NCI-H146 treated with DMSO at 0.1 percent for 48 hours (cell line): Measurements from ENCODE around the gene AFG3L2.
A peak's percentile ranks its signal among the peaks of the same experiment; 100 is the strongest.

Experiments used
- DNase-seq: peaks from one replicate; lab custom pipeline; 2025; ENCODE audit not compliant: unreplicated experiment; lab: John Stamatoyannopoulos, UW

The AFG3L2 gene

DNA sequence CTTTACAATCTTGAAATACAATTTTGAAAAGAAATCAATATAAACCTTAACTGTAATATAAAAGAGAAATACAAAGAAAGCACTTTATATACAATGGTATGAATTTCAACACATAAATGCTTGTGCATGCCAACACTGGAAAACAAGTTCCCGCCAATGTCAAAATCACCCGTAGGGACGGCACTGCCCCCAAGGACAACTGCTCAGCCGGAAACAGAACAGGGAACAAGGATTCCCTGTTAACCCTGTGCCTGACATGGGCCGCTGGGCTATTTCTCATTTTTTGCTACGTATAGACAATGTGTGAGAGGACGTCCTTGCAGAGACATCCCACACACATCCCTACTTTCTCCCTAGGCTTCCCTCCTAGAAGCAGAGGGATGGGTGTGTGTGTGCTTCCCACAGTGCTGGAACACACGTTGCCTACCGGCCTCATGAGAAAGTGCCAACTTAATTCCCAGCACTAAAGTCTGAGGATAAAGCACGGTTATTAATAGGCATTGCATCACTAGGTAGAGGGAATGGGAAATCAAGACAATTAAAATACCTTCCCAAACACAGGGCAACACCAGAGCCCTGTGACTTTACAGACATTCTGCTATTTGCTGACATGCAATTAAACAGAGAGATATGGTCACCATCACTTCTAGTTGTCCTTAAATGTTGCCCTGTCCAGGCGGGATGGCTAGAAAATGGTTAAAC is 14.4 kb downstream of the AFG3L2 start:
- DNase-seq, result no peak

DNA sequence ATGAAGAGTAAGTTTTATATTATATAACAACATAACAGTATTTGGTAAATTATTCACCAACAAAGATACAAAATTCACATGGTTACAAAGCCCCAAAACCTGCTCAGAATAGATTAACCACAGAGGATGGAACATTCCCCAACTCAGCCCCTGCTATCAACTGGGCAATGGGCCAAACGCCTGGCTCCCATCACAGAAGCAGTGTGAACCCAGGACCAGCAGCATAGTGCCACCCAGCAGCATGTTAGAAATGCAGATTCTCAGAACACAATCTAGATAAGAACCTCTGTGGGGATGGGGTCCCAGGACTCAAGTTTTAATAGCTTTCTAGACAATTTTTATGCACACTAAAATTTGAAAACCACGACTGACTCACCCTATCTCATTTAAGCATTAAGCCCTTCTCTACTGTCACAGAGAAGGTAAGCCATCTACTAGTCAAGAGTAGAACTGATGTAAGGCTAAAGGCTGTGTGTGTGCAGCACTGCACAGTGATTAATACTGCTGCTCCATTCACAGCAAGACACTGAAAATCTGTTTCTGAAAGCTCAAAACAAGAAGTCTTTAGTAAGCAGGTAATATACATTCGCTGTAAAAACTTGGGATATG is 15.2 kb downstream of the AFG3L2 start:
- no peak for DNase-seq

DNA sequence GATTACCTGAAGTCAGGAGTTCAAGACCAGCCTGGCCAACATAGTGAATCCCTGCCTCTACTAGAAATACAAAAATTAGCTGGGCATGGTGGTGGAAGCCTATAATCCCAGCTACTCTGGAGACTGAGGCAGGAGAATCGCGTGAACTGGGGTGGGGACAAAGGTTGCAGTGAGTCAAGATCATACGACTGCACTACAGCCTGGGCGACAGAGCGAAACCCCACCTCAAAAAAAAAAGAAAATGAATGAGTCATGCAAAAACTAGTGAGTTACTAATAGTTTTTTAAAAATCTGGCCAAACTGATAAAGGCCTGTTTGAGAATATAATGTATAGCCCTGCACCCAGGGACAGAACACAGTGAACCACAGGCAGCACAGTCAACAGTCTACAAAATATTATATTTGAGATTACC is 17.5 kb downstream of the AFG3L2 start:
- DNase-seq, result no peak

DNA sequence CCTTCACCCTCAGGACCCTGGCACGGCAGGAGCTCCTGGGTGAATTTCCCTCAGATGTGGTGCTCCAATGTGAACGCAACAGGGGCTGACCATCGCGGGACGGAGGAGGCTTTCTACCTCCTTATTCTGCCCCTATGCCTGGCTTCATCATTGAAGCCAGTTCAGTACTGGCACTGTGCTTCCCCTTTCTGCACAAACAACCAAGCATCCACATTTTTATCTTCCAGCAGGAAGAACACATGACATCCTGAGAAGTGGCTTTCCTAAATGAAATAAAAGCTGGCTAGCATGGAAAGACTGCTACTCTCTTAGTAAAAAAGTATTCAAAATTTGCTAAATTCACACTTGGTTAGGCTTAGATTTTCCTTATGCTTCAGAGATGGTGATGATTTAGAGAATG is 24.8 kb downstream of the AFG3L2 start:
- DNase-seq, result no peak

DNA sequence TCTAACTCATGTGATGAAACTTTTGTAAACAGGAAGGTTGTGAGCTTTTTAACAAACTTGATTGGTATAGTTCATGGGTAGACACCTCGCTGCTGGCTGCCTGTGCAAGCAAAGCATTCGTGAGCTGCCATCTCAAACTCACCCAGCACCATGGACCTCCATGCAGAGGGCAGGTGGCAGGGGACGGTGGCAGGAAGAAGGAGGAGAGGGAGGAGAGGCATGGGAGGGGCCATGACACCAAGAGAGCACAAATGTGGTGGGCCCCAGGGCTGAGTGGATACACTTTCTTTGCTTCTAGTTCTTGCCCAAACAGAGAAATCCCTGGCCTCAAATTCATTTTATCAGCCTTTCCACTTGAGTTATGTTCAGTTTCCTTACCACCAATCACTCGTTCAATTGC is 29.1 kb downstream of the AFG3L2 start:
- DNase-seq, result no peak

DNA sequence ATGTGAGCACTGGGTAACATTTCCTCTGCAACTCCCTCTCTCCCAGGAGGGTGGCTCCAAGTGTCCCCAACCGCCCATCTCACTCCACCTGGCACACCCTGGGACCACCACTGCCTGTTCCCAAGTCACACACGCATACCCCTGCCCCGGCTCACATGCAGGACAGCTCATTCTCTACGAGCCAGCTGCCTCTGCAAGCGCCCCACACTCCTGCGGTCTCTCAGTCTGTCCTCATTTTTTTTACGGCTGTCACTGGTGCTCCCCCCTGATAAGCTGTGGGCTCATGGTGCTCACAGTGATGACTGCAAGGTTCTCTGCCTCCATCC is 30.8 kb downstream of the AFG3L2 start:
- no peak for DNase-seq

DNA sequence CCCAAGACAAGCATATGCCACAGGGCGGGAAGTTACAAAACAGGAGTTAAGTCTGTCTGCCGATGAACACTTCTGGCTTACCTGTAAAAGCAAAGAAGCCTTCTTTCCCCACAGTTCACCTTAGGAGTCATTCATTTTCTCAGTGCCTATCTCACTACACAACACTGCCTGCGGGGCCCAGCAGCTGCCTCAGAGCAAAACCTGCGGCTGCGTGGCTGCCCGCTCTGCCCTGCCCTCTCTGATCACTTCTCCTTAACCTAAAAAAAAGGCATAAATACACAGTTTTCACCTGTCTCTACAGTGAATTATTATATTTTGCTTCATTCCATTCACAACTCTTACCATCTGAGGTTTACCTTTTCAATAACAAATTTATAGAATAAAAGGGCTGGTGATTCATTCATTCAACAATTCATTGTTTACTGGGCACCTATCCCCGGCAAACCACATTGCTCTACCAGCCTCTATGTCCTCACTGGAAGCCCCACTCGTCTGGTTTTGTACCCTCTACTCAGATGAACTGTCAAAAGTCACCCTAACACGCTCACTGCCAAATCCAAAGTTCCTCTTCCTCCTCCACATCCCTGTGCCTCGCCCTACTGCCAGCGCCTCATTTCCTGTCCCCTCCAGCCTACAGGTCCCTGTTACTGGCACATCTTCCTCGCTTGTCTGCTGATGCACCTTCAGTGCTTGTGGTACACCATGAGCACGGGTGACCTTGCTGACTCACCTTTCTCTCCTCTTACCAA is 31.4 kb downstream of the AFG3L2 start:
- DNase-seq, result no peak

DNA sequence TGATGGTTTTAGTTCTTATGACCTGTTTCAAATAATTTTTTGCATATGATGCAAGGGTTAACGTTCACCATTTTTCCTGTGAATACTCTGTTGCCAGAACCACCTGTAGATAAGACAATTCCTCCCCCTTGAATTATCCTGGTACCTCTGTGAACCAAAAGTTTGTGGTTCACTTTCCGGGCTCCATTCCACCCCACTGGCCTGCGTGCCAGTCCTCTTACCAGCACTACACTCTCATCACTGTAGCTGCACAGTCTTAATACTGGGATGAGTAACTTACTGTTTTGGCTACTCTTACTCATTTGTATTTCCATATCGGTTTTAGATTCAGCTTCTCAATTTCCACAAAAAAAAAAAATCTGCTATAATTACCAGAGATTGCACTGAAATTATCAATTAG is 34.4 kb downstream of the AFG3L2 start:
- no peak for DNase-seq

DNA sequence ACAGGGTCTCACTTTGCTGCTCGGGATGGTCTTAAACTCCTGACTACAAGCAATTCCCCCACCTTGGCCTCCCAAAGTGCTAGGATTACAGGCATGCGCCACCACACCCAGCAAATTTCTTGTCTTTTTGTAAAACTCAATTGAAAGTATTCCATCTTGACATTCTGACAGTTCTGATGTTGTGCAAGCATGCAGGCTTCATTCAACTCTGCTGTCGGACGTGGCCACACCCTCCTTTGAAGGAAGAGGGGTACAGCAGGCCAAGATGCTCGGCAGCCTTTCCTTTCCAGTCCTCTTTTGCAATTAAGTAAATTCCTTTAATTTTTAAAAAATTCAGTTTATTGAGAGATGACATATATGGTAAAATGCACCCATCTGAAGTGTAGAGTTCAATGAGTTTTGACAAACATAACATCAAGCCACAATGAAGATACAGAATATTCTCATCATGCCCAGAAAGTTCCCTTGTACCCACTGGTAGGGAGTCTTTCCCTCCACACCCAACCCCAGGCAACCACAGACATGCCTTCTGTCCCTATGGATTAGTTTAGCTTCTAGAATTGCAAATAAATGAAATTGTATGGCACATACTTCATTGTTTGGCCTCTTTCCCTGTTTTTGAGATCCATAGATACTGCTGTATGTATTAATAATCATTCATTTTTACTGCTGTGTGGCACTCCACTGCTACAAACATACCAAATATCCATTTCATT is 35.9 kb downstream of the AFG3L2 start:
- DNase-seq, result no peak

DNA sequence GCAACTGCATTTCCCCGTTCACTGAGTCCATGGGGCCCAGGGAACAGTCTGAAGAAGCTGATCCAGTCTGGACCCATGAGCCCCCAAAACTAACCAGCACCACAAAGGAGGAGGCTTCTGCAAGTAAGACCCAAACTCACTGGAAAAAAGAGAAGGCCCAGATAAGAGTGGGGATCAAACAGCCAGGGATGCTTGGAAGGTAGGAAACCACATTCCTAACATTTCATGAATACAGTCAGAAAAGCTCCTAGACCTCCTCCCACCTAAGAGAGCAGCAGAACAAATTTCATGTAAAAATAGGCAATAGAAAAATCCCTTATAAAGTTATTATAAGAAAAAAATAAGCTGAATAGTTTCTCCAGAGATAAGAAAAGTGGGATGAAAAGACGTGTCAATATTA is 38.6 kb downstream of the AFG3L2 start:
- DNase-seq, result no peak

DNA sequence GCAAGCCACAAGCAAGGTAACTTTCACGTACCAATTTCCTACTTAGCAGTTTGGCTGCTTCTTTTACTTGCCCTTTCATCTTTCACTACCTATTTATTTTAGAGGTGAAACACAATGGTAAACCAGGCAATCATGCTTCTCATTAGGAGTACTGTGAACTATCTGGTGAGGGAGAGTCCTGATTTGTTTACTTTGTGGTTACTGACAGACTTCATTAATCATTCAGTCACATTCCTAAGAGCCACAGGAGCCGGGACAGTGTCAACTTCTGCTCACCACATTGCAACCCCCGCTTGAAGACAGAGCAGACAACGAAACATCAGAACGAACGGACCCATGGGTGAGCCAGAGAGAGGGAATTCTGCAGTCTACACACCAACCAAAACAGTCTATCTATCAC is 40.1 kb downstream of the AFG3L2 start:
- DNase-seq, result no peak

DNA sequence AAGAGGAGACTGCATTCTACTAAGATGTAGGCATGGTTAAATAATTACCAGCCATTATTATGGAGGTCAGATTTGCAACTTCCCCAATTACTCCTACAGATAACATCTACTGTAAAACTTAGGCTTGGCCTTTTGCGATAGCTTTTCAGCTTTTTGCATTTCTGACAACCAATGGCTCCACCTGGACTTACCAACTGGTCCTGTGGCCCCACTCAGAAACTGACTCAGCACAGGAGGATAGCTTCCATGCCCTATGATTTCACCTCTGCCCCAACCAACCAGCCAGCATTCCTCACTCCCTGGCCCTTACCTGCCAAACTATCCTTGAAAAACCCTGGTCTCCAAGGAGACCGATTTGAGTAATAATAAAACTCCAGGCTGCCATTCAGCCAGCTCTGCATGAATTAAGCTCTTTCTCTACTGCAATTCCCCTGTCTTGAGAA is 40.8 kb downstream of the AFG3L2 start:
- DNase-seq, result no peak

DNA sequence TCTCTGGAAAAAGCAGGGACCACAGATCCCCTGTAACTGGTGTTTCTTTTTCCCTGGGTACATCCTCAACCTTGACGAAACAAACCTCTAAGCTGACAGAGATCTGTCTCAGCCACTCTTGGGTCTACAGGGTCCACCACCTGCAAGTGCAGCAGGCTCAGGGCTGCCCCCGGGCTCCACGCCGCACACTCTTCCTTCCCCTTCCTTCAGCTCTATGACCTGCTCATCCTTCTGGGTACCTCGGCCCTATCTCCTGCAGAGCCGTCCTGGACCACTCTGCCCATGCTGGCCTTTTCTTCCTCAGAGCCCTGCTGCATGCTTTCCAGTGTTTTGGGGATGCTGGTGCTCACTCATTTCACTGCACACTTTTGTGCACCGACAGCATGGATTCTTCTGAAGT is 41.5 kb downstream of the AFG3L2 start:
- DNase-seq, result no peak

DNA sequence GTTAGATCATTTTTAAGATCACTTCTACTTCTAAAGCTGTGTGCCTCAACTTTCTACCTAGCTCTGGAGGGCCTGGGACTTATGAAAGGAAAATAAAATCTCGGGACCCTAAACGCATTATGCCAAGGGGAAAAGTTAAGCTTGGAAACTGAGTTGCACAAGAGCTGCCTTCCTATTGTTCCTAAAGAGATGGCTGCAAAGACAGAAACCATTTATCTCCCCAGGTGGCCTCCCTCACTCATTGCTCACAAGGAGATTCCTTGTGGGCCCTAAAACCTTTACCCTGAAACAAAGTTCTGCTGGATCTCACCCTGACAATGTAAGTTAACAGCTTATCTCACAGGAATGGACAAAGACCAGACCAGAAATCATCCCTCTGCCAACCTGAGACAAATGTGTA is 42.2 kb downstream of the AFG3L2 start:
- DNase-seq, result no peak

DNA sequence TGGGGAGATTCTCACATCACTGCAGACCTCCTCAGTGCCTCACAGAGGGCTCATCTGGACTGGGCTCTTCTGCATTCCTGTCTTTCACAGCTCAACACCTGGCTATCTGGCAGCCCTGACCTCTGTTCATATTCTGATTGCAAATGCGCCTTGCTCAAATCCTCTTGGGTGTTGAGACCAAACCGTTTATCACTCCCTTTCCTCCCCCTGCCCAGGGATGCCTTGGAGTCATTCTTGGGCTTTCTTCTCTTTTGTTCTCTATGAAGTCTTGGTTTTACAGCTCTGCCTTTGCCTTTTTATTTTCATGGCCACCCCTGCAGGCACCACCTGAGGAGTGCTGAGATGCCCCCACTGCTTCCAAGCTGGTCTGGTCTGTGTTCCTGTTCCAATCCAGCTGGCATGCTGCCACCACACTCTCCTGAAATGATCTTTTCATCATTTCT is 42.6 kb downstream of the AFG3L2 start:
- DNase-seq, result no peak

DNA sequence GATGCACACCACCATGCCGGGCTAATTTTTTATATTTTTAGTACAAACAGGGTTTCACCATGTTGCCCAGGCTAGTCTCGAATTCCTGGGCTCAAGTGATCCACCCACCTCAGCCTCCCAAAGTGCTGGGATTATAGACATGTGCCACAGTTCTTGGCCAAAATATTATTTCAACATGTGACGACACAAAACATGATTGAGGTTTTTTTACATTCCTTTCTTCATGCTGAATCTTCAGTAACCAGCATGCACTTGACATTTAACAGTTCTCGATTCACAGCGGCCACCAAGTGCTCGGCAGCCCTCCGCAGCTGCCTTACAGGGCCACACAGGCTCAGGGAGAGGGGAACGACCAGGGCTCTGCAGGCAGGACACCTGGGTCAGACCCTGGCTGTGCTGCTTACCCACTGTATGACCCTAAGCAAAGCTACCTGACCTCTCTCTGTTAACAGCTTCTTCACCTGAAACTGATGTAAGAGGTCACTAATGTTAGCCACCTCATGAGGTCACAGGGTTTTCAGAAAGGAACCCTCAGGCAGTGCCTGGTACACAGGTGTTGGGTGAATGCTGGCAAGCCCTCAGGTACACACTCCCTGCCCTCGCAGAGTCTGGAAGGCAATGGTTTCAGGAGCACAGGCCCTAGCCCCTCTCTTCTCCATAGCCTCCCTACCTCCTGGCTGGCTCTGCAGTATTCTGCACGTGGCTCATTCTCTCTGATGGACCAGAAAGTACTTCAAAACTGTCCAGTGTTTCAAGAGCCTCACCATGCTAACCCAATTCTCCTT is 43.3 kb downstream of the AFG3L2 start:
- no peak for DNase-seq

DNA sequence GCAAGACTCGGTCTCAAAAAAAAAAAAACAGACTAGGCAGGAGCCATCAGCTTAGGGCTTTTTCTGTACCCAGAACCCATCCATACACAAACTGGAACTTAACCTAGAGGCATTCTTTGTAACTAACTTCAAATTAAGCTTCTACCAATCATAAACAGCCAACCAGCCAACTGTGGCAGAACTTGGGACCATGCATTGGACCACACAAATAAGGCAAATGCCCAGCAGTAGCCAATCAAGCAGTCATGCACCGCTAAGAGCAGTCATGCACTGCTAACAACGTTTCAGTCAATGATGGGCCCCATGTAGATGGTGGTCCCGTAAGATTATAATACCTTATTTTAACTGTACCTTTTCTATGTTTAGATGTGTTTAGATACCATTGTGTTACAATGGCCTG is 46.3 kb downstream of the AFG3L2 start:
- no peak for DNase-seq

DNA sequence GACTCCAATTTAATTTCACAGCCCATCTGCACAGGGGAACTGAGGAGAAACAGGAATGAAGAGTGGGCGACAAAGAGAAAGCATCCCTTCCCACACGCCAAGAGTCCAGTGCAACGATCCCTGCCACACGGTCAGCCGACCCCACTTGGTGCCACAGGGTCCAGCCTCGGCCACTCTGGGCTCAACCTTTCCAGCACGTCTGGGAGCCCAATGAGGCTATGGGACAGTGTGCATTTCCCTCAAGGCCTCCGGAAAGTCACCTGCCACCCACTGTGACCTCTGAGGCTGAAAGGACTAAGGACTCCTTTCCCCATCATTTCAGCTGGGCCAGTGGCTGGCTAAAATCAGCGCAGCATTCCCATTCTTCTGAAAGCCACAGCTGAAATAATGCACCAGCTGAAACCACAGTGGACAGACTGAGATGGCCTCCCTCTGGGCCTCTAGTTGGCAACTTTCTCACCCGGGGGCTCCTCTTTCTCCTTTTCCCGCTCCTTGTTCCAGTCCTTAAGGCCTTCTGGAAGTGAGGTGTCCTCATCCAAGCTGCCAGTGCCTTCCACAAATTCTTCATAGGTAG is 47.8 kb downstream of the AFG3L2 start:
- no peak for DNase-seq

DNA sequence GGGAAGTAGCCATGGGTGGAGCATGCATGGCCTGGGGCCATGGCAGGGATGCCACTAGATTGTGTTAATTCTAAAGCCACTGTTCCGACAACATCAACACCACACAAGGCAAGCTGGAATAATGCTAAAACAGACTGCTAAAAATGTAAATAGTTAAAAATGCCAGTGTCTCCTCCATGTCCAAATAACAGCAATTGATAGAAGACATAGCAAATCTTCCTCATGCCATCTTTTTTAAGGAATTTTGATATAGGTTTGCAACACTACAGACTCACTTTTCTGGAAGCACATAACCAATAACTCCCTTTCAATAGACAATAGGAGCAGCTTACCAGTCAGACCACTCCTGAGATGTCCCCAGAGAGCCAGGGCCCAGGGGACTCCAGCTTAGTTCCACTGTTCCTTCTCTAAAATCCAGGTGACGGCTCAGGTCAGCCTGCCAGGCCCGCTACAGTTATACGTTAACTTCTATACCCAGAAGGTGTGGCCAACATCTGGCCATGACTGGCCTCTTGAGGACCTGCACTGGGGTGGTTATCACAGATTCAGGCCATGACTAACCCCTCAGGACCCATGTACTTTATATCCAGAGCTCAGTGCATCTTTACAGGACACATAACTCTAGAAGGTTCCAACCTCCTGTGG is 48.7 kb downstream of the AFG3L2 start:
- DNase-seq, result no peak

DNA sequence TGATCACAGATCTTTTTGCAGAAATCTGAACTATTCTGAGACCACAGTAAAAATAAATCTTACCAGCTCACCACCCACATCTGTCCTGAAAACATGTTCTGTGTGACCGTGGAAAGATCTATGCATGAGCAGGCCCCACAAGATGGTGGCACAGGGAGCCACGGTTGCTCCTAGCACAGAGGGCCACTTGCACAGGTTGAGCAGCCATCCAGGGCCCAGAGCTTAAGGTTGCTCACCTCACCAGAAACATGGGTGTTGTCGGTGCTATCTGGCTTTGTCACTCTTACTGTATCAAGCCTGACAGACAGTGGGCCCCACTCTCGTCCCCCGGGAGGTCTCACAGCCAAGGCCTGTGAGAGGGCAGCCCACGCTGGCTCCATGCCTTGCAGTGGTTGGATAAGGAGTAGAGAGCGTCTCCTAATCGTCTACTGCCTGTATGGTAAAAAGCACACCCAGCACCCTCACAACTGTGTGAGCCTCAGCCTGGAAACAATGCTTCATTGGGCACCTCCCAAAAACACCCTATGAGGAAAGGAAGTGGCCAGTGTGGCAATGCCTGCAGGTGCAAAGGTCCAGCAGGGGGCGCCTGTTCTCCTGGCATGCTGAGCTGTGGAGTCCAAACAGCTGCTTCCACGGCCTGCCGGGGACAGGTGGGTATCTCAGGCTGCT is 49.4 kb downstream of the AFG3L2 start:
- DNase-seq, result peak; percentile 82
